ENCODE data around the gene MVK.

MVK gene

DNA sequence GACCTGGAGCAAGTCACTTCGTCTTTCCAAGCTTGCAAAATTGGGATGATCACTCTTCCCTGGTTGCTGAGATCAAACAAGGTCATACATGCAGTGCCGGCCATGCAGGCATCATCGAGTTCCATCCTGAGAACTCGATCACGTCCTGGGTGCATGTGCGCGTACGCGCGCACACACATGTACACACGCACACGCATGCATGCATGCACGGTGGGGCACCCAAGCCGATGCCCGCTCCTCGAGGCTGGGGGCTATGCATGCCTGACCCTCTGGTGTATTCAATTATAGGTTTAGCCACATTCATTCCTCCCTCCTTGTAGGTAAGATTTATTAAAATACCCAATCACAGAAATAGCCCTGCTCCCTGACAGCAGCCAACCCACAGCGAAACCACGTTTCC lies 26.3 kb upstream of the MVK start:
- no peak for DNase-seq

GRCh38 chr12:109548258-109548657 lies 25.3 kb upstream of the MVK start:
- no peak for DNase-seq

- DNase-seq: no peak
These were observed 23.9 kb upstream of the MVK start for GRCh38 chr12:109549613-109550270.

- DNase-seq: no peak
These were observed 23.3 kb upstream of the MVK start for GRCh38 chr12:109550281-109550680.

DNA sequence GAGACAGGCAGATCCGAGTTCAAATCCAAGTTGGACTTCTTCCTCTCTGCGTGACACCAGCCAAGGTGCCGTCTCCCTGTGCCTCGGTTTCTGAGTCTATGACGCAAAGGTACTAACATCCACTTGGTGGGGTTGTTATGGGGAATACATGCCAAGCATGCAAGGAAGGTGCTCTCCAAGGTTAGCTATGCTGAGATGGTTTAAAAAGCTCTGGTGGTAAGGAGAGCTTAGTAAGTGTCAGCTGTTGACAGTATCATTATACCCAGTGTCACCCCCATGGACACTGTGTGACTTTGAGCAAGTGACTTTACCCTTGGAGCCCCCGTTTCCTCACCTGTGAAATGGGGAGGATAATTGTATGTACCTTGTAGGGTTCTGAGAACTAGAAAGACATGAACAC lies 22.5 kb upstream of the MVK start:
- DNase-seq: no peak

- DNase-seq: no peak
These were observed 20.6 kb upstream of the MVK start for GRCh38 chr12:109552971-109553370.

DNA sequence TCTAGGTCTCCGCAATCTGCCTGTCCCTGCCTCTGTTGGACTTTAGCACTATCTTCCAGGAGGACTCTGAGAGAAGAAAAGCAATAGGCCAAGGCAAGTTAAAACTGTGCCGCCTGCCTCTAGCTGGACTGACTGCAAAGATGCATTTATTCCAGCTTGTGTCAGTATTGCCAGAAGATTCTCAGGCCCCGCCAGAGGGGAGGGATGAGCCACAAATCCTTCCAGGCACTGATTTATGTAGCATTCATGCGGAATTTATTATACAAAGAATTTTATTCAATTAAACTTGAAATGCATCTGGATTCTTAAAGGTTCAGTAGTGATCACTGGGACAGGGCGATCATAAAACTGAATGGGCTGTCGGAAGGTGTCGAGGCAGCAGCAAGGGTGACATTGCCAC lies 20.1 kb upstream of the MVK start:
- DNase-seq: no peak

- DNase-seq: no peak
These were observed 19.6 kb upstream of the MVK start for GRCh38 chr12:109553906-109554500.

DNA sequence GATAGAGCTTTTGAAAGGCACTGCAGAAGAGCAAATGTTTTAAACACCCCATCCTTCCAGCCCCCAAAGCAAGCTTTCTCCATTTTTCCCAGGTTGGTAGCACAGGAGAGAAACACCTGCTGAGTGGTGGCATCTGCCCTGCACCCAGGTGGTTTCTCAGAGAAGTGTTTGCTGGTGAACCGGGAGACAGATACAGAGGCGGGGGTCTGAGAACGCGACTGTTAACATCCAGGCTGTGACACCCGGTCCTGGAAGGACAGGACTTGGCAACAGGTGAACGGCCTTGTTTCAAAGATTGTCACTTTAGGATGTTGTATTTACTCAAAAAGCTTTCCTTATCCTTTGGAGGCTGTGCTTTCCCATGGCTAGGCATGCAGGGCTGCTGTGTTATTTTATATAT lies 18.8 kb upstream of the MVK start:
- no peak for DNase-seq

GRCh38 chr12:109555431-109556315 lies 17.9 kb upstream of the MVK start:
- DNase-seq: no peak

DNA sequence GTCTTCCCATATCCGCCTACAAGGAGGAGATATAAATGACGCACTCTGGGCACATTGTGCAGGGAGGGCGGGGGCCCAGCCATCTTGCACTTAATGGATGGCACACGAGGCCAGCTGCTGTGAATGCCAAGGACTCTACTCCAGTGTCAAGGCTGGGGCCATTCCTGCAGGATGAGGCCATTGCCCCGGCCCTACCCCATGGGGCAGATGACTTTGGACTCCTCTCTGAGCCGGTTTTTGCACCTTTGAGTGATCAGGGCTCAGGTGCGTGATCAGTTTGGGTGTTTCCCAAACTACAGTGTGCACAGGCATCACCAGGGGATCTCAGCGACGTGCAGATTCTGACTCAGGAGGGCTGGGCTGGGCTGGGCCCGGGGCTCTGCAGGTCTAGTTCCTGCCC lies 16.4 kb upstream of the MVK start:
- DNase-seq: no peak

DNA sequence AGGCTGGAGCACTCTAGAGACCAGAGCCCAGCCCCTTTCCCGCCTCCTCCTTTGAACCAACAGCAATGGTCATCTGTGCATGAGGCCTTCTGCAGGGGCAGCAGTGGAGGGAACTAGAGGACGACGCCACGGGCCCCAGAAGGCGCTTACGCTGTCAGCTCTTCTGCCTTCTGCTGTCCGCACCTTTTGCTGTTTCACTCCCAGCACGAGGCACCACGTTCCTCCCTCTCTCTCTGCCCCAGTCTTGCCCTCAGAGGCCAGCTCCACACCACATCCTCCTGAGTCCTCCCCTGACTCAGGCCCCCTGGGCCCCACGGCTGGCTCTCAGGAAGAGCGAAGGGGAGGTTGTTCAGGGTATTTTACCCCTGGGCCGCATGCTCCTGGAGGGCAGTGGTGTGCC lies 15.8 kb upstream of the MVK start:
- DNase-seq: no peak

- DNase-seq: no peak
These were observed 15.0 kb upstream of the MVK start for GRCh38 chr12:109558374-109559199.

- no peak for DNase-seq
These were observed 14.4 kb upstream of the MVK start for GRCh38 chr12:109559200-109559505.

DNA sequence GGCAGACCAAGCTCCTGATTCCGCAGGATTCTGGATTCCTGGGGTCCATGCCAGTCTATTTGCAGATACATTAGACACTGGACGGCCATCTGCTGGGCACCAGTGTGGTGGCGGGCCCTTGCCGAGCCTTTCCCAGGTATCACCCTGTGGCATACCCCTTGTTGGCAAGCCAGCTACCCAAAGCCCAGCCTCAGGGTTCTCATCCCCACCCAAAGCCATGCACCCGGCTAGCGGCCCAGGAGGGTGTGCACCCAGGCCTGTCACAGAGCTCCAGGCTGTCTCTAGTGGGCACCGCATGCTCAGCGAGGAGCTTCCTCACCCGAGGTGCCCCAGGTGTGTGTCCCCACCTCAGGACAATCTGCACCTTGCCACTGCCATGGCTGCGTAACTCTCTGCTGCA lies 14.0 kb upstream of the MVK start:
- DNase-seq: no peak

DNA sequence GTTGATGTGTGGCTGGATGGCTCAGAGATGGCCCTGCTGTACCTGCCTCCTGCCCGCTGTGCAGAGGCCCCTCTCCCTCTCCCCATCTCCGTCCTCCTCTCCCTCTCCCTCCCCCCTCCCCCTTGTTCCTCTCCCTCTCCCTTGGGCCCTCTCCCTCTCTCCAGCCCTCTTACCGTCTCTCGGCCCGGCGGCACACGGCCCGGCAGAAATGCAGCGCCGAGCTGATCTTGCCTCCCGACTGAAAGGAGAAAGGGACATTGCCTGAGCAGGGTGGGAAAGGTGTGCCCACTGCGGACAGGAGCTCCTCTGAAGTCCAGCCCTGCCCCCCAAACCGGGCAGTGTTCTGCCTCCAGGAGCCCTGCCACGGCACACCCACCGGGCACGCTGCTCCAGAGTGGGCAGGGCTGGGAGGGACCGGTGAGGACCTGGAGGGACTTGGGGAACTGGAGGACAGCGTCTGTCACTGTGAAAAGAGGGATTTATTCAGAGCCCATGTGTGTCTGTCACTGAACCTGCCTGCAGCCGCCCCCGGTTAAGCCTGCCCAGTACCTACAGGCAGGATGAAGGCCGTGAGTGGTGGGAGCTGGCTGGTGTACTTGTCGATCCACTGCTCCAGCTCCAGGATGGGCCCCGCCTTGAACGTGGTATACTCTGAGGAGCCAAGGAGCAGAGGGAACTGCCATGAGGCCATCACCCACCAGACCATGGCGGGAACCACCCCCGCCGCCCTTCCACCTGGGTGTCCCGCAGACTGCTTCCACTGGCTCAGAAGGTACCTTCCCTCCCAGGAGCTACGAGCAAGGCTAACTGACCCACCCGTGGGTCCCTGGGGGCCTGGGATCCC lies 12.5 kb upstream of the MVK start:
- DNase-seq: no peak

DNA sequence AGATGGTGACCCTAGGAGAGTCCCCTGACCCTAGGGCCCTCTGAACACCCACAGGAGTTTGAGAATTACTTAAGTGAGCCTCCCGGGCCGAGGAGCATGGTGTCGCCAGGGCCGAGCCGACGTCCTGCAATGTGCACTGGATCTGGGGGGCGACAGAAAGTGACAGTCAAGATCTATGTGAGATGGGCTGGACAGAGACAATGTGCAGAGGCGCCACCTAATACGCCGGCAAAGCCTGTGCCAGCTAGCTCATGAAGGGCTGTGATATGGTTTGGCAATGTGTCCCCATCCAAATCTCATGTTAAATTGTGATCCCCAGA lies 11.9 kb upstream of the MVK start:
- no peak for DNase-seq

DNA sequence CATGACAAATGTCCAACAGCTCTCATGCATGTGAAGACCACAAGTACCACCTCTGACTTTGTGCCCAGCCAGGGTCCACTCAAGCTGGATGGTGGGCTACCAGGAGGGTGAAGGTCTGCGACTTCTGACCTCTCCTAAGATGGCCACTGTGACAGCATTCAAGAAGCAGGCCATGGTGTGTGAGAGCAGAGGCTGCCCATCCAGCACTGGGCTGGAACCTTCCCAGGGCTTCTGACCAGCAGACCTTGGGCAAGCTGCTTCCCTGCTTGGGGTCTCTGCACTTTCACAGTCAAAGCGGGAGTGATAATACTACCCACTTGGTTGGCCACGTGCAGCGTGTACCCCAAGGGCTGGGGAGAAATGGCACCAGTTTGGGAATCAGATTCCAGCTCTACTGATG lies 10.7 kb upstream of the MVK start:
- no peak for DNase-seq

DNA sequence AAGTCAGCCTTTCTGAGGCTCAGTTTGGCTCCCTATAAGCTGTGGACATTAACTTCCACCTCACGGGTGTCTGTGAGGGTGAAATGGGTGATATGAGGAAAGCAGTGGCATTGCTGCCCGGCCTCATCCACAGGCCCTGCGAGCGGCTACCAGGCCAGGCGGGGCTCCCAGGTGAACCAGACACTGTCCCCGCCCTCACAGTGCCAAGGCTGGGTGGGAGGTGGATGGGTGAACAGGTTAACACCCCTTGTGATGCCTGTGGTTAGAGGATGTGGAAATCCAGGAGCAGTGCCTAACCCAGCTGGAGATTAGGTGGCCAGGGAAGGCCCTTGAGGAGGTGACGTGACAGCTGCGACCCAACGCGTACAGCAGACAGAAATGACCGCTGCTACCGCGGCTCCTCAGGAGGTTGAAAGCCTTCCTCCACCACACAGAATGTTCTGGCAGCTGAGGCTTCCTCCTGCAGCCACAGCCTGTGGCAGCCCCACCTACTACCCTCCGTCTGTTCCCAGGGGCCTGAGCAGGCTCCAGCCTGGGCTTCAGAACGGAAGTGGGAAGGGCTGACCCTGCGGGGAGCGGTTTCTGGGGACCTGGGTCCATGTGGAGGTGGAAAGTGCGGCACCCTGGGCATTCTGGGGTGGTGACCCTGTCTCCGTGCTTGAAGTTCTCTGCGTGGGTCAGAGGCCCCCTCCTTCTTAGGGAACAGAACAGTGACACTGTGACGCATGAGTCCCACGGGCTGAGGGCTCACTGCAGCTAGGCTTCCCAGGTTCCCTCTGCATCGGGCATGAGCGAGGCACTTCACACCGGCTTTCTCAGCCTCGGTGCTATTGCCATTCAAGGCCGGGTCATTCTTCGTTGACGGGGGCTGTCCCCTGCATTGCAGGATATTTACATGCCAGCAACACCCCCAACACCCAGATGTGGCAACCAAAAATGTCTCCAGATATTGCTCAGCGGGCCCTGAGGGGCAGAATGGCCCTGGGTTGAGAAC lies 10.0 kb upstream of the MVK start:
- no peak for DNase-seq

GRCh38 chr12:109566424-109566823 lies 7.2 kb upstream of the MVK start:
- DNase-seq: no peak

GRCh38 chr12:109567296-109567695 lies 6.3 kb upstream of the MVK start:
- no peak for DNase-seq
